H1 (cell line): Measurements from ENCODE around the gene RAPGEF5. TPM values are rescaled to one million over a fixed set of nuclear protein-coding genes. Genes with fewer than 3 reads are reported as not detected.

Source experiments
- KDM4A ChIP-seq: IDR thresholded peaks from one replicate; pipeline ENCODE4 v1.7.1; 2012; ENCODE audit warnings: low read depth, mild to moderate bottlenecking, moderate library complexity, low read length, inconsistent platforms; ENCODE audit not compliant: severe bottlenecking
- MAFK ChIP-seq: IDR thresholded peaks from 2 replicates; pipeline ENCODE4 v1.6.1; 2012; ENCODE audit warnings: low read depth, mild to moderate bottlenecking, improper control_type of control experiment, low read length
- TCF12 ChIP-seq: IDR thresholded peaks from 2 replicates; pipeline ENCODE4 v1.6.1; 2011; ENCODE audit warnings: low read depth, mild to moderate bottlenecking, low read length
- polyA plus RNA-seq, 7 experiments: library from polyadenylated mRNA; depleted of rRNA in 3 of 7; stranded (reverse) in 5 of 7; unstranded in 2 of 7; fragments of >200 nt in 5 of 7; fragments of 200-250 nt in 2 of 7; gene quantifications; 1 replicate in 5 of 7; 2 replicates in 1 of 7; 4 replicates in 1 of 7; pipeline versions ENCODE4 v1.2.1 to v1.2.3, GENCODE V29; 2011 to 2013; ENCODE audit warnings: missing spikeins in 2 of 7, mixed read lengths in 2 of 7
- total RNA-seq: library from RNA; stranded (reverse); fragmentation: NEBNext Ultra II Directional; extraction: Animal tissue kit (Norgen Biotek cat#: 25700); gene quantifications from 2 replicates; pipeline ENCODE4 v1.2.1, GENCODE V29; 2021

Gene RAPGEF5
- total and polyA plus RNA-seq, 2 of the 8 experiments (the other 6 are each of a cell fraction or from before 2014, with no cell fraction given), result 4.4 to 22.9 TPM

GRCh38 chr7:22281481-22281880 lies 75.5 kb downstream of the RAPGEF5 start (continued):
- TF ChIP-seq KDM4A (no peak), MAFK (no peak), TCF12 (no peak)
